ENCODE data around the gene RAF1.
"Not testable (repeated sequence)": the region's sequence is repeated elsewhere in the genome, so short reads cannot be mapped to it uniquely, and the experiment has no call there.

RAF1 gene

DNA sequence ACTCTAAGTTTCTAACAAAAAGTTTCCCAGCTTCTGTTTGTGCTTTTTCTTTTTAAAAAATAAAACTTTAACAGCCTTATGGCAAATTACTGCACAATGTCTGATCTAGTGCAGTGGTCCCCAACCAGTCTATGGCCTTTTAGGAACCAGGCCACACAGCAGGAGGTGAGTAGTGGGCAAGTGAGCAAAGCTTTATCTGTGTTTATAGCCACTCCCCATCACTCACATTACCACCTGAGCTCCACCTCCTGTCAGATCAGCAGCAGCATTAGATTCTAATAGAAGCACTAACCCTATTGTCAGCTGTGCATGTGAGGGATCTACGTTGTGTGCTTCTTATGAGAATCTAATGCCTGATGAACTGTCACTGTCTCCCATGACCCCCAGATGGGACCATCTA is 101.5 kb downstream of the RAF1 start:
- in situ Hi-C loops (cut with HindIII; ENCODE audit: low sequenced_read_pairs): no loop called here

DNA sequence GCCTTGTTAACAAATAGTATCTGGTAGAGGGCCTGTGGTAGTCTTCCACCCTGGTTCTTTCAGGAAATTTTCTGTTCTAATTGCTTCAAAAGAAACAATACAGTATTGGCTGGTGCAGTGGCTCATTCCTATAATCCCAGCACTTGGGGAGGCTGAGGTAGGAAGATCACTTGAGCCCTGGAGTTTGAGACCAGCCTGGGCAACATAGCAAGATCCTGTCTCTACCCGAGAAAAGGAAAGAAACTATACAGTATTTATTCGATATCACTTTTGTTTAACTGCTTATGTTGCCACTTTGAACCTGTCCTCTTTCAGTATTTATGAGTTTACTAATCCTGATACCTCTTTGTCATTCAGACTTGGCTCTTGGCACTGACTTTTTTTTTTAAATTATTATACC is 102.5 kb downstream of the RAF1 start:
- in situ Hi-C loops (cut with HindIII; ENCODE audit: low sequenced_read_pairs): no loop called here

DNA sequence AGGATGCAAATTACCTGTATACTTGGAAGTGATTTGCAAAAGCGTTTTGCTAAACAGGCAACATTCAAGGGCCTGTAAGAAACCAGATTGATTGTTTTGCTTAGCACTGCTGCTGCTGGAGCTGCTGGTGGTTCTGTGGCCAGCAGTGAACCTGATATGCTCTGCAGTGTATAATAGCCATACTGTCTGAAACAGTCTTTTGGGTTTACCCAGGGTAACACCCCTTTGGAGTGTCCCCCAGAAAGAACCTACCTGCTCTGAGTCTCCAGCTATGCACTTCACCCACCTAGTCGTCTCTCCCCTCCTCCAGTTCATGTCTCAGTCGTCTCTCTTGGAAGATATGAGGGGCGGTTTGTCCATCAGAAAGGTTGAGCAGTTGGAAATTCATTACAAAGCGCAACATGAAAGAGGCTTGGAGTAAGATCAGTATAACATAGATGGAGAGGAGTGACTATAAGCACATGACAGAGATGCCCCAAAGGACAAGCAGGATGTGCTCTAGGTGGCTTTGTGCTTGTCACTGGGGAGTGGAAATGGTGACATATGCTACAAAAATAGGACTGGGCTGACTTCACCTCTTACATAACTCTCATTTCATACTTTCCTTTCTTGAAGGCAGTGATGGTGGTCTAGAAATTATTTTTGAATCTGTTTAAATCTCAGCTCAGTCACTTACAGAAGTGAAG is 103.3 kb downstream of the RAF1 start:
- in situ Hi-C loops (cut with HindIII; ENCODE audit: low sequenced_read_pairs): no loop called here

- in situ Hi-C loops (cut with HindIII; ENCODE audit: low sequenced_read_pairs): loop anchor here (5.0 kb wide), 1 partner anchor 37 kb away; no protein-coding TSS in a partner anchor
These were observed 104.4 kb downstream of the RAF1 start for GRCh38 chr3:12559520-12559919.

DNA sequence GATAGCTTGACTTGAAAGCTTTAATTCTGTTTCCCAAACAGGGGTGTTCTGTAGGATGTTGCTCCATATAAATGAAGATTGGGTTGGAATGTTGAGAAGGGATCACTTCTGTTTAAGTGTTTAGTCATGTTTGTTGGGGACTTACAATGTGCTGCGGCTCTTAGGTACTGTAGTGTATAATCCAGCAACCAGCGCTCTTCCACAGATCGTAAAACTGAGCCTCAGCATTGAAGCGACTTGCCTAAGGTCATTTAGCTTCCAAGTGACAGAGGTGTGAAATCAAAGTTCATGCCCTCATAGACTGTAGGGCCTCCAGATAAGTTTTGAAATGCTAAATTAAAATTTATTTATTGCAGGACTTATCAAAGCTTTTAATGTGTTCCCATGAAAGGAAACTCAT is 105.2 kb downstream of the RAF1 start:
- in situ Hi-C loops (cut with HindIII; ENCODE audit: low sequenced_read_pairs): loop anchor here (5.0 kb wide), 1 partner anchor 36 kb away; no protein-coding TSS in a partner anchor

GRCh38 chr3:12557473-12558100 is 106.3 kb downstream of the RAF1 start:
- in situ Hi-C loops (cut with HindIII; ENCODE audit: low sequenced_read_pairs): loop anchor here (5.0 kb wide), 1 partner anchor 35 kb away; no protein-coding TSS in a partner anchor

DNA sequence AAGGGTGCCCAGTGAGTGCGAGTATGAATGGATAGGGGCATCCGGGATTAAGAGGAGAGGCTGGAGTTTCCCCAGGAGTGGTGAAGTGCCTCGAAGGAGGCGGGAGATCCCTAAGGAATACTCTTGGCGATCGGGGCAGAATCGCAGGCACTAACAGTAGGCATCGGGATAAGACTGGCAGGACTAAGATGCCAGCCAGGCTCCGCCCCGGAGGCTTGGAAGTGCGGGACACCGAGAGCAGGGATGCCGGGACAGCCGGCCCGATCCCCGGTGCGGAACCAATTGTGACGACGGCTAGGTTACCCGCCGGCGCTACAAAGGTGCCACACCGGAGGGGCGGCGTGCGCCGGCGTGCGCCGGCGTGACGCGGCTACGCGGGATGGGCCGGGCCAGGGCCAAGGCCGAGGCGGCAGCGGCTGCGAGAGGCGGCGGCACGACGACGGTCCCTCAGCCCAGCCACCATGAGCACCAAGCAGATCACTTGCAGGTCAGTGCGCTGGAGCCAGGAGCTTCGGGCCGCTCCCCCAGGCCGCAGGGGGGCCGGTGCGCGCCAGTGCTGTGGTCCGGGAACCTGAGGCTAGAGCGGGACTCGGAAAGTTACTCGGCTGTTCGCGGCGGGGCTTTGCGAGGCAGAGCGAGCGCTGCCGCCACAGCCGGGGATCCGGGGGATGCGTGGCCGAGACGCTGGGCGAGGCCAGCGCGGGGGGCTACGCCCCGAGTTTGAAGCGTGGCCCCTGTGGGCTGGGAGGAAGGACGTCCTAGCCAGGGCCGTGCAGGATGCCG is 107.0 kb downstream of the RAF1 start, which contains the start of gene MKRN2:
Gene MKRN2, plus strand, starts transcription at position 398 of the 783 bp plus-strand sequence. Its CDS starts 64 bp downstream, at position 462.
- in situ Hi-C loops (cut with HindIII; ENCODE audit: low sequenced_read_pairs): loop anchor here (5.0 kb wide), 1 partner anchor 35 kb away; no protein-coding TSS in a partner anchor

GRCh38 chr3:12556314-12556689 is 107.6 kb downstream of the RAF1 start:
- in situ Hi-C loops (cut with HindIII; ENCODE audit: low sequenced_read_pairs): loop anchor here (5.0 kb wide), 1 partner anchor 34 kb away; no protein-coding TSS in a partner anchor

- in situ Hi-C loops (cut with HindIII; ENCODE audit: low sequenced_read_pairs): no loop called here
These were observed 110.0 kb downstream of the RAF1 start for GRCh38 chr3:12553921-12554391.

DNA sequence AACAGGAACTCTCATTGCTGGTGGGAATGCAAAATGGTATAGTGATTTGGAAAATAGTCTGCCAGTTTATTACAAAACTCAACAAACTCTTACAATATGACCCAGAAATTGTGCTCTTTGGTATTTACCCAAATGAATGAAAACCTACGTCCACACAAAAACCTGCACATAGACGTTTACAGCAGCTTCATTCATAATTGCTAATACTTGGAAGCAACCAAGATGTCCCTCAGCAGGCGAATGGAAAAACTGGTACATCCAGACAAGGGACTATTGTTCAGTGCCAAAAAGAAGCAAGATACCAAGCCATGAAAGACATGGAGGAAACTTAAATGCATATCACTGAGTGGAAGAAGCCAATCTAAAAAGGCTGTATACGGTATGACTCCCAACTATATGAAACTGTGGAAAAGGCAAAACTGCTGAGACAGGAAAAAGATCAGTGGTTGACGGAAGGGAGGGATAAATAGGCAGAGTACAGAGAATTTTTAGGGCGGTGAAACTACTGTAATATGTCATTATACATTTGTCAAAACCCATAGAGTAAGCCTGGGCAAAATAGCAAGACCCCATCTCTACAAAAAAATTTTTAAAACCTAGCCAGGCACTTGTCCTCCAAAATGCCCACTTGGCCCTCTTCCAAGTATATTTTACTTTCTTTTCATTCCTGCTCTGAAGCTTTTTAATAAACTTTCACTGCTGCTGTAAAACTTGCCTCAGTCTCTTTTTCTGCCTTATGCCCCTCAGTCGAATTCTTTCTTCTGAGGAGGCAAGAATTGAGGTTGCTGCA is 113.8 kb downstream of the RAF1 start:
- in situ Hi-C loops (cut with HindIII; ENCODE audit: low sequenced_read_pairs): no loop called here

GRCh38 chr3:12545473-12545791 is 118.5 kb downstream of the RAF1 start, which contains the start of gene MKRN2OS:
TSS of gene MKRN2OS (minus strand) at chr3:12545499. CDS start at chr3:12545464, 35 bp downstream.
- in situ Hi-C loops (cut with HindIII; ENCODE audit: low sequenced_read_pairs): no loop called here

DNA sequence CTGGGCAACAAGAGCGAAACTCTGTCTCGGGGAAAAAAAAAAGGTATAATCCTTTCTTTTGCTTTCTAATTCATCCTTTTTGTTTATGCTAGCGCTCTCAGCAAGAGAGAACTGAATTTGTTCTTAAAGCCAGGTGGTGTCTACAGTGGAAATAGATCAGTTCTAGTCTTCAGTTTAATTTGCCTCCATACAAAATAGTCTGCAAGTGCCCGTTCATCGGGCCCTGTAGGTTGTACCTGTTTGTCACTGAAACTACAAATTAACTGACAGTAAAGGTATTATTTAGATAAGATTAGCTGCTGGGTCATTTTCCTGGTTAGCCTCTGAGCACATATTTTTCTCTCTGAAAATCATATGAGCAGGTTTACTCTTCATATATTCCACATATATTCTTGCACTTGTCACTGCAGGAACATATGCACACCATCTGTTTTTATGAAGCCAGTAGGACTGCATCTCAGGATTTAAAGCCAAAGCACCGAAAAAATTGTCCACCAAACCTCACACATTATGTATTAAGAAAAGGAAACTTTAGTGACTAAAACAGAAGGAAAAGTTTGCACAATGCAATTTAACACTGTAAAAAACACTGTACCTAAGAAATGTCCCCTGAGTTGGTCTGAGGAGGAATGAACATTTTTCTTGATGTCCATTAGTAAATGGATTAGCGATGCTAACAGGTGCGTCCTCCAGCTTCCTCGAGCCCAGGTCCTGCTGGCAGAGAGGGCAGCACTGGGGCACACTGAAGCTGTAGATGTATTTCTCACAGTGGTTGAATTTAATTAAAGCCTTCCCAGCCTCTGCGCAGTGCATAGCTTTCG is 119.1 kb downstream of the RAF1 start:
- in situ Hi-C loops (cut with HindIII; ENCODE audit: low sequenced_read_pairs): no loop called here

DNA sequence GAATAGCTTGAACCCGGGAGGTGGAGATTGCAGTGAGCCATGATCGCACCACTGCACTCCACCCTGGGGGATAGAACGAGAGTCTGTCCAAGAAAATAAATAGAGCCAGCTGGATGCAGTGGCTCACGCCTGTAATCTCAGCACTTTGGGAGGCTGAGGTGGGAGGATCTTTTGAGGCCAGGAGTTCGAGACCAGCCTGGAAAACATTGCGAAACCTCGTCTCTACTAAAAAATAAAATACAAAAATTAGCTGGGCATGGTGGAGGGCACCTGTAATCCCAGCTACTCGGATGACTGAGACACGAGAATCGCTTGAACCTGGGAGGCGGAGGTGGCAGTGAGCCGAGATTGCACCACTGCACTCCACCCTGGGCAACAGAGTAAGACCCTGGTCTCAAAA is 120.4 kb downstream of the RAF1 start:
- in situ Hi-C loops (cut with HindIII; ENCODE audit: low sequenced_read_pairs): not testable (repeated sequence)

DNA sequence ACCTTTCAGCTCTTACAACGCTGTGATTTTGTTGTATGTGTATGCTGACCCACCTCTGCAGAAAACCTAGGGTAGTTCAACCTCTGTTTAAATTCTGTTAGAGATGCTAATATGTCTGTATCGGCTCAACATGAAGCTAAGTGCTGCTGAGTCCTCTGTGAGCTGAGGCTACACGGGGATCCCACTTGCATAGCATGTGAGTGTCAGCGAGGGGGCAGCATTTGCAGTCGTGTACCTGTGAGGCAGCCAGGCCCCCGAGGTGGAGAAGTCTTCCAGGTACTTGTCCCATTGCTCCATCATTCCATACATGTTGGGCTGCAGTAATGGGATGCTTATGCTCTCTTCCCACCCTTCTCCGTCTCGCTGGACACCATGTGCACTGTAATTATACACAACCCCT is 122.3 kb downstream of the RAF1 start:
- in situ Hi-C loops (cut with HindIII; ENCODE audit: low sequenced_read_pairs): no loop called here

GRCh38 chr3:12536423-12536822 is 127.5 kb downstream of the RAF1 start:
- in situ Hi-C loops (cut with HindIII; ENCODE audit: low sequenced_read_pairs): no loop called here
